Esophagus squamous epithelium (tissue), 5 donors: ENCODE results near the gene TAF9B. TPM values are rescaled to one million over a fixed set of nuclear protein-coding genes. Genes with fewer than 3 reads are reported as not detected.
"Not testable (repeated sequence)": the region's sequence is repeated elsewhere in the genome, so short reads cannot be mapped to it uniquely, and the experiment has no call there.

Experiments
- DNase-seq: peaks from one replicate; lab custom pipeline; 2025; lab: John Stamatoyannopoulos, UW
- H3K27ac ChIP-seq, 4 donors: fragments of 200-600 bp; sonication (generic); one replicate each; pipeline ENCODE4 v1.5.1; 2016 to 2019; ENCODE audit warnings: mild to moderate bottlenecking in 1 of 4
- H3K27me3 ChIP-seq, 4 donors: fragments of 200-600 bp; sonication (generic); 1 replicate in 3 of 4; 2 replicates in 1 of 4; pipeline versions ENCODE4 v1.5.1 to v1.6.0; 2017 to 2021; ENCODE audit warnings: antibody characterized with exemption in 1 of 4
- H3K36me3 ChIP-seq, 3 donors: fragments of 200-600 bp; sonication (generic); one replicate each; pipeline ENCODE4 v1.5.1; 2016 to 2019
- H3K4me1 ChIP-seq, 3 donors: fragments of 200-600 bp; sonication (generic); one replicate each; pipeline ENCODE4 v1.5.1; 2017 to 2019
- H3K4me3 ChIP-seq, 4 donors: fragments of 200-600 bp; sonication (generic); 1 replicate in 3 of 4; 2 replicates in 1 of 4; pipeline ENCODE4 v1.5.1; 2016 to 2019; ENCODE audit warnings: mild to moderate bottlenecking in 2 of 4, moderate library complexity in 1 of 4
- H3K9me3 ChIP-seq, 3 donors: fragments of 200-600 bp; sonication (generic); one replicate each; pipeline ENCODE4 v1.5.1; 2016 to 2019
- CTCF ChIP-seq, 6 experiments: fragments of 450-650 bp in 4 of 6; fragments of 200-600 bp in 2 of 6; sonication (generic) in 2 of 6; IDR thresholded peaks; one replicate each; pipeline ENCODE4 v1.5.1; 2016 to 2019; ENCODE audit warnings: antibody characterized with exemption in 6 of 6, mild to moderate bottlenecking in 4 of 6, moderate library complexity in 4 of 6
- POLR2A ChIP-seq, 4 donors: fragments of 450-650 bp; IDR thresholded peaks; one replicate each; pipeline ENCODE4 v1.6.1; 2017; ENCODE audit warnings: antibody characterized with exemption in 4 of 4, mild to moderate bottlenecking in 4 of 4, moderate library complexity in 3 of 4
- WGBS, 2 donors: methylation state at CpG; one replicate each; pipeline ENCODE4 v1.1.5; 2018; 5-methylcytosine and 5-hydroxymethylcytosine counted together
- intact Hi-C: fragments of 100-400 bp; cut with DNase I; formaldehyde crosslinking; loops from one replicate; pipeline ENCODE4 v1.15.0; 2022
- total RNA-seq, 4 donors: library from RNA; depleted of rRNA; stranded (reverse); fragments of >200 nt; gene quantifications; one replicate each; pipeline ENCODE4 v1.1.0, GENCODE V29; 2016
- donor health status: DM: yes; HTN: yes; CAD: no.

The TAF9B gene
- total RNA-seq, 4 donors from 2014 or later: 6.6 to 25.2 (median 16.5) TPM

GRCh38 chrX:78129714-78130113 is 9.7 kb downstream of the TAF9B start:
- intact Hi-C loops: no loop called here
- H3K36me3 ChIP-seq: peaks cover 0 to 66% (median 0%) of the 10 kb centered on the region in 3 donors
- H3K9me3 ChIP-seq: no peaks in the 10 kb centered on the region
- H3K4me3 ChIP-seq: no peak overlapping the region
- H3K27ac ChIP-seq: no peak overlapping the region
- DNase-seq: no peak
- TF ChIP-seq CTCF (IDR thresholded peaks at IDR 0.05): no peak
- no peak for TF ChIP-seq POLR2A (IDR thresholded peaks at IDR 0.05)
- H3K4me1 ChIP-seq: no peaks in the 10 kb centered on the region
- H3K27me3 ChIP-seq: no peaks in the 10 kb centered on the region

GRCh38 chrX:78125781-78126180 is 13.7 kb downstream of the TAF9B start:
- H3K4me3 ChIP-seq, H3K27me3 ChIP-seq, DNase-seq, H3K9me3 ChIP-seq, intact Hi-C loops, H3K4me1 ChIP-seq, H3K27ac ChIP-seq: not testable (repeated sequence)
- peaks cover 0 to 95% (median 0%) of the 10 kb centered on the region in 3 donors for H3K36me3 ChIP-seq

- H3K27ac ChIP-seq: no peak overlapping the region
- H3K27me3 ChIP-seq: no peaks in the 10 kb centered on the region
- H3K36me3 ChIP-seq: peaks cover 0 to 96% (median 0%) of the 10 kb centered on the region in 3 donors
- intact Hi-C loops: no loop called here
- no peaks in the 10 kb centered on the region for H3K9me3 ChIP-seq
- DNase-seq: no peak
- 45% methylated on average over 1 of the region's 1 CpG; no CpG with 5 or more reads in 1 of the 2 donors for WGBS, 2 donors
- H3K4me3 ChIP-seq: no peak overlapping the region
- no peaks in the 10 kb centered on the region for H3K4me1 ChIP-seq
- no peak for TF ChIP-seq POLR2A (IDR thresholded peaks at IDR 0.05)
- TF ChIP-seq CTCF (IDR thresholded peaks at IDR 0.05): no peak
These were observed 14.3 kb downstream of the TAF9B start for GRCh38 chrX:78125148-78125547.

- Histone ChIP-seq H3K36me3 (peaks cover 0 to 99% (median 0%) of the 10 kb centered on the region in 3 donors), H3K9me3 (no peaks in the 10 kb centered on the region)
- WGBS, 2 donors: 65 to 77% methylated on average over 2 of the region's 2 CpGs
These were observed 15.1 kb downstream of the TAF9B start for GRCh38 chrX:78124307-78124706.

GRCh38 chrX:78123190-78123589 is 16.3 kb downstream of the TAF9B start:
- no peak for DNase-seq
- H3K27ac ChIP-seq: no peak overlapping the region
- intact Hi-C loops: no loop called here
- no peaks in the 10 kb centered on the region for H3K27me3 ChIP-seq
- TF ChIP-seq CTCF (IDR thresholded peaks at IDR 0.05) (no peak), POLR2A (IDR thresholded peaks at IDR 0.05) (no peak)
- H3K36me3 ChIP-seq: peaks cover 0 to 99% (median 5%) of the 10 kb centered on the region in 3 donors
- H3K4me3 ChIP-seq: no peak overlapping the region
- H3K9me3 ChIP-seq: no peaks in the 10 kb centered on the region
- H3K4me1 ChIP-seq: no peaks in the 10 kb centered on the region

More at GRCh38 chrX:78124307-78124706, 15.1 kb downstream of the TAF9B start:
- DNase-seq: no peak
- intact Hi-C loops: no loop called here
- no peak overlapping the region for H3K27ac ChIP-seq
- H3K27me3 ChIP-seq: no peaks in the 10 kb centered on the region
- H3K4me3 ChIP-seq: no peak overlapping the region
- H3K4me1 ChIP-seq: no peaks in the 10 kb centered on the region
- TF ChIP-seq POLR2A (IDR thresholded peaks at IDR 0.05) (no peak), CTCF (IDR thresholded peaks at IDR 0.05) (no peak)
